WTC11 (cell line): ENCODE results near the gene CDX4. TPM values are rescaled to one million over a fixed set of nuclear protein-coding genes. Genes with fewer than 3 reads are reported as not detected.

Source experiments
- ATAC-seq: fragments of 200-7000 bp; cut with Tn5 transposase; 2 replicates; pipeline ENCODE4 v1.10.0; 2021; ENCODE audit warnings: mild to moderate bottlenecking, moderate library complexity
- CTCF ChIA-PET: fragments of 300-600 bp; sonication (Branson Sonifier 250); formaldehyde crosslinking; loops from one replicate; lab custom pipeline; 2021; ENCODE audit warnings: antibody characterized with exemption; lab: Charles Lee
- POLR2A ChIA-PET: fragments of 350-600 bp; sonication (Branson Sonifier 250); formaldehyde crosslinking; loops from one replicate; lab custom pipeline; 2021; ENCODE audit warnings: antibody characterized with exemption; lab: Charles Lee
- DNase-seq: peaks from one replicate; pipeline ENCODE4 v3.0.0; 2021; ENCODE audit warnings: low spot score
- H3K27ac Mint-ChIP-seq: 2 replicates; pipeline ENCODE4 v1.8.0; 2021; ENCODE audit warnings: mixed read lengths
- H3K27me3 Mint-ChIP-seq: 2 replicates; pipeline ENCODE4 v1.8.0; 2021; ENCODE audit warnings: low read depth, mild to moderate bottlenecking, moderate library complexity, mixed read lengths
- H3K36me3 Mint-ChIP-seq: 2 replicates; pipeline ENCODE4 v1.8.0; 2021; ENCODE audit warnings: mixed read lengths
- H3K4me1 Mint-ChIP-seq: 2 replicates; pipeline ENCODE4 v1.8.0; 2022; ENCODE audit warnings: mixed read lengths
- H3K4me3 Mint-ChIP-seq: 2 replicates; pipeline ENCODE4 v1.8.0; 2021; ENCODE audit warnings: mild to moderate bottlenecking, moderate library complexity, mixed read lengths
- H3K9me3 Mint-ChIP-seq: 2 replicates; pipeline ENCODE4 v1.8.0; 2021; ENCODE audit warnings: mixed read lengths
- CDX4 ChIP-seq: fragments of 250-450 bp; sonication (Bioruptor Pico); IDR thresholded peaks from 2 replicates; pipeline ENCODE4 v1.9.0; 2021; ENCODE audit warnings: moderate library complexity, mild to moderate bottlenecking, inconsistent platforms, borderline replicate concordance
- CTCF ChIP-seq: fragments of 200-600 bp; IDR thresholded peaks from 2 replicates; pipeline ENCODE4 v1.8.0; 2022; ENCODE audit warnings: antibody characterized with exemption
- E2F5 ChIP-seq: sonication (generic); formaldehyde crosslinking; IDR thresholded peaks from 2 replicates; pipeline ENCODE4 v1.8.1; 2022; ENCODE audit warnings: mild to moderate bottlenecking, moderate library complexity, missing genetic modification reagents
- FOXK1 ChIP-seq: sonication (generic); formaldehyde crosslinking; IDR thresholded peaks from 2 replicates; pipeline ENCODE4 v1.8.0; 2022; ENCODE audit warnings: mild to moderate bottlenecking, moderate library complexity, missing genetic modification reagents
- KAT7 ChIP-seq: sonication (generic); formaldehyde crosslinking; IDR thresholded peaks from 2 replicates; pipeline ENCODE4 v1.8.1; 2023; ENCODE audit warnings: missing genetic modification reagents, mild to moderate bottlenecking, borderline replicate concordance
- NFATC4 ChIP-seq: fragments of 250-450 bp; sonication (Bioruptor Pico); IDR thresholded peaks from 2 replicates; pipeline ENCODE4 v1.9.0; 2021; ENCODE audit warnings: mild to moderate bottlenecking
- OVOL2 ChIP-seq: fragments of 250-450 bp; sonication (Bioruptor Pico); IDR thresholded peaks from 2 replicates; pipeline ENCODE4 v1.9.0; 2021; ENCODE audit warnings: mild to moderate bottlenecking, borderline replicate concordance
- RORB ChIP-seq: fragments of 250-450 bp; sonication (Bioruptor Pico); IDR thresholded peaks from 2 replicates; pipeline ENCODE4 v1.9.0; 2021; ENCODE audit warnings: mild to moderate bottlenecking
- SP1 ChIP-seq: sonication (generic); formaldehyde crosslinking; conservative IDR thresholded peaks from 2 replicates; pipeline ENCODE4 v1.8.1; 2022; ENCODE audit warnings: missing genetic modification reagents
- TEAD1 ChIP-seq: sonication (generic); formaldehyde crosslinking; IDR thresholded peaks from 2 replicates; pipeline ENCODE4 v1.8.0; 2022; ENCODE audit warnings: mild to moderate bottlenecking, missing genetic modification reagents
- USF1 ChIP-seq: sonication (generic); formaldehyde crosslinking; IDR thresholded peaks from 2 replicates; pipeline ENCODE4 v1.8.0; 2022; ENCODE audit warnings: mild to moderate bottlenecking, missing genetic modification reagents
- ZNF138 ChIP-seq: sonication (generic); formaldehyde crosslinking; conservative IDR thresholded peaks from 2 replicates; pipeline ENCODE4 v1.8.1; 2022; ENCODE audit warnings: mild to moderate bottlenecking, moderate library complexity, missing genetic modification reagents
- ZNF219 ChIP-seq: sonication (generic); formaldehyde crosslinking; IDR thresholded peaks from 2 replicates; pipeline ENCODE4 v1.8.0; 2023; ENCODE audit warnings: missing genetic modification reagents, mild to moderate bottlenecking, borderline replicate concordance
- ZNF232 ChIP-seq: sonication (generic); formaldehyde crosslinking; IDR thresholded peaks from 2 replicates; pipeline ENCODE4 v1.8.0; 2022; ENCODE audit warnings: mild to moderate bottlenecking, missing genetic modification reagents
- ZNF263 ChIP-seq: sonication (generic); formaldehyde crosslinking; IDR thresholded peaks from 2 replicates; pipeline ENCODE4 v1.8.1; 2022; ENCODE audit warnings: low read depth, mild to moderate bottlenecking, moderate library complexity, missing genetic modification reagents
- total RNA-seq: library from RNA; stranded (reverse); gene quantifications from 3 replicates; pipeline ENCODE4 v1.2.3, GENCODE V29; 2021
- TF ChIP-seq, protein P1 (sequence below): sonication (generic); formaldehyde crosslinking; IDR thresholded peaks from 2 replicates; pipeline ENCODE4 v1.8.1; 2022; ENCODE audit warnings: low read depth, missing genetic modification reagents, borderline replicate concordance
- TF ChIP-seq, protein P2 (sequence below): sonication (generic); formaldehyde crosslinking; IDR thresholded peaks from 2 replicates; pipeline ENCODE4 v1.8.1; 2023; ENCODE audit warnings: mild to moderate bottlenecking, missing genetic modification reagents, moderate library complexity
- TF ChIP-seq, protein P3 (sequence below): fragments of 250-450 bp; sonication (Bioruptor Pico); IDR thresholded peaks from 2 replicates; pipeline ENCODE4 v1.8.0; 2021; ENCODE audit warnings: mild to moderate bottlenecking

CDX4 gene
- total RNA-seq, 1 experiment from 2014 or later: 2.4 TPM

DNA sequence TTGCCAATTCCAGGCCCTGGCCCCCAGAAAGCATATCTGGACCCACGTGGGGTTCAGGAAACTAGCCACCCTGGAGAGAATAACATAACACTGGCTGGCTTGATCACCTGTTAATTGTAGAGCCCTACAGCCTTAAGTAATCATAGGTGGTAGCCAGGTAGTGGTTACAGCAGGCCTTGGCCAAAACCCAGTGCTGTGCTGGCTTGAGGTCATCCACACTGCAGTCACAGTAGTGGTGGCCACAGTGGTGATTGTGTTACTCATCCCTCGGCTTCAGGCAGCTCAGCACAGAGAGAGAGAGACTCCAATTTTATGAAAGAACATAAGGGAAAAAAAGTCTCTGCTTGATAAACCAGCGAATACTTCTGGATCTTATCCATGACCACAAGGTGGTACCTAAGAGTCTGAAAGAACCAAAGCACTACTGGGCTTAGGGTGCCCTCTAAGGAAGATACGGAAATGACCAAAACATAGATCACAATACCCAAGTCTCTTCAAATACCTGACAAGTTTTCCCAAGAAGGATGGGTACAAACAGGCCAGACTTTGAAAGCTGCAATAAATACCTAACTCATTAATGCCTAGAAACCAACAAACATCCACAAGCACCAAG lies 46.6 kb upstream of the CDX4 start (continued):
- no peak for TF ChIP-seq E2F5
- TF ChIP-seq, protein P1, sequence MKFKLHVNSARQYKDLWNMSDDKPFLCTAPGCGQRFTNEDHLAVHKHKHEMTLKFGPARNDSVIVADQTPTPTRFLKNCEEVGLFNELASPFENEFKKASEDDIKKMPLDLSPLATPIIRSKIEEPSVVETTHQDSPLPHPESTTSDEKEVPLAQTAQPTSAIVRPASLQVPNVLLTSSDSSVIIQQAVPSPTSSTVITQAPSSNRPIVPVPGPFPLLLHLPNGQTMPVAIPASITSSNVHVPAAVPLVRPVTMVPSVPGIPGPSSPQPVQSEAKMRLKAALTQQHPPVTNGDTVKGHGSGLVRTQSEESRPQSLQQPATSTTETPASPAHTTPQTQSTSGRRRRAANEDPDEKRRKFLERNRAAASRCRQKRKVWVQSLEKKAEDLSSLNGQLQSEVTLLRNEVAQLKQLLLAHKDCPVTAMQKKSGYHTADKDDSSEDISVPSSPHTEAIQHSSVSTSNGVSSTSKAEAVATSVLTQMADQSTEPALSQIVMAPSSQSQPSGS (CRISPR knock-in tag): no peak

DNA sequence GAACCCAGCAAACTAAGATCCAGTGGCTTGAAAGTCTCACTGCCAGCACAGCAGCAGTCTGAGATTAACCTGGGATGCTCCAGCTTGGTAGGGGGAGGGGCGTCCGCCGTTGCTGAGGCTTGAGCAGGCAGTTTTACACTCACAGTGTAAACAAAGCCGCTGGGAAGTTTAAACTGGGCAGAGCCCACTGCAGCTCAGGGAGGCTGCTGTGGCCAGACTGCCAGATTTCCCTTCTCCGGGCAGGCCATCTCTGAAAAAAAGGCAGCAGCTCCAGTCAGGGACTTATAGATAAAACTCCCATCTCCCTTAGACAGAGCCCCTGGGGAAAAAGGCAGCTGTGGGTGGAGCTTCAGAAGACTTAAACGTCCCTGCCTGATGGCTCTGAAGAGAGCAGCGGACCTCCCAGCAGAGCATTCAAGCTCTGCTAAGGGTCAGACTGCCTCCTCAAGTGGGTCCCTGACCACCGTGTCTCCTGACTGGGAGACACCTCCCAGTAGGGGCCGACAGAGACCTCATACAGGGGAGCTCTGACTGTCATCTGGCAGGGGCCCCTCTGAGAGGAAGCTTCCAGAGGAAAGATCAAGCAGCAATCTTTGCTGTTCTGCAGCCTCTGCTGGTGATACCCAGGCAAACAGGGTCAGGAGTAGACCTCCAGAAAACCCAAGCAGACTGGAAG lies 45.1 kb upstream of the CDX4 start:
- Mint-ChIP-seq H3K4me3 (no peak overlapping the region), H3K9me3 (peaks cover 15% of the 10 kb centered on the region), H3K36me3 (no peaks in the 10 kb centered on the region), H3K27ac (no peak overlapping the region), H3K27me3 (peaks cover 30% of the 10 kb centered on the region), H3K4me1 (peaks cover 9% of the 10 kb centered on the region)
- ChIA-PET CTCF (interaction anchor here (1.1 to 1.5 kb wide), 4 partner anchors 8 to 509 kb away, joined by 3 to 6 read pairs (median 4); no protein-coding TSS in a partner anchor), POLR2A (no interaction called here)
- DNase-seq (peak; percentile 25), ATAC-seq (peak; percentile 39; the same call in 1 of the 2 replicates)
- TF ChIP-seq SP1 (no peak), FOXK1 (no peak), USF1 (CRISPR knock-in tag) (no peak), ZNF219 (CRISPR knock-in tag) (no peak), ZNF263 (no peak), NFATC4 (no peak), KAT7 (CRISPR knock-in tag) (no peak), ZNF232 (no peak), TEAD1 (CRISPR knock-in tag) (no peak), RORB (no peak), CDX4 (CRISPR knock-in tag) (no peak), ZNF138 (CRISPR knock-in tag) (no peak), OVOL2 (no peak), CTCF (no peak)
- TF ChIP-seq, protein P2, sequence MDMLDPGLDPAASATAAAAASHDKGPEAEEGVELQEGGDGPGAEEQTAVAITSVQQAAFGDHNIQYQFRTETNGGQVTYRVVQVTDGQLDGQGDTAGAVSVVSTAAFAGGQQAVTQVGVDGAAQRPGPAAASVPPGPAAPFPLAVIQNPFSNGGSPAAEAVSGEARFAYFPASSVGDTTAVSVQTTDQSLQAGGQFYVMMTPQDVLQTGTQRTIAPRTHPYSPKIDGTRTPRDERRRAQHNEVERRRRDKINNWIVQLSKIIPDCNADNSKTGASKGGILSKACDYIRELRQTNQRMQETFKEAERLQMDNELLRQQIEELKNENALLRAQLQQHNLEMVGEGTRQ: no peak
- TF ChIP-seq, protein P3, sequence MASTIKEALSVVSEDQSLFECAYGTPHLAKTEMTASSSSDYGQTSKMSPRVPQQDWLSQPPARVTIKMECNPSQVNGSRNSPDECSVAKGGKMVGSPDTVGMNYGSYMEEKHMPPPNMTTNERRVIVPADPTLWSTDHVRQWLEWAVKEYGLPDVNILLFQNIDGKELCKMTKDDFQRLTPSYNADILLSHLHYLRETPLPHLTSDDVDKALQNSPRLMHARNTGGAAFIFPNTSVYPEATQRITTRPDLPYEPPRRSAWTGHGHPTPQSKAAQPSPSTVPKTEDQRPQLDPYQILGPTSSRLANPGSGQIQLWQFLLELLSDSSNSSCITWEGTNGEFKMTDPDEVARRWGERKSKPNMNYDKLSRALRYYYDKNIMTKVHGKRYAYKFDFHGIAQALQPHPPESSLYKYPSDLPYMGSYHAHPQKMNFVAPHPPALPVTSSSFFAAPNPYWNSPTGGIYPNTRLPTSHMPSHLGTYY (CRISPR knock-in tag): no peak
